HepG2 (cell line): ENCODE measurements around the gene BIRC7. TPM values are rescaled to one million over a fixed set of nuclear protein-coding genes. Genes with fewer than 3 reads are reported as not detected.

Source experiments
- ASH2L ChIP-seq: fragments of 300-600, 200-600 bp; sonication (generic); IDR thresholded peaks from 2 replicates; pipeline ENCODE4 v1.7.0; 2017; ENCODE audit warnings: low read depth, mild to moderate bottlenecking, moderate library complexity, mixed read lengths, low read length; ENCODE audit not compliant: insufficient read length
- ETV6 ChIP-seq: sonication (generic); formaldehyde crosslinking; conservative IDR thresholded peaks from 2 replicates; pipeline ENCODE4 v1.4.0; 2020; ENCODE audit warnings: missing genetic modification reagents
- HMGA1 ChIP-seq: sonication (generic); formaldehyde crosslinking; conservative IDR thresholded peaks from 2 replicates; pipeline ENCODE4 v1.4.0; 2020; ENCODE audit warnings: missing genetic modification reagents
- KDM5A ChIP-seq: fragments of 200-600 bp; sonication (generic); IDR thresholded peaks from 2 replicates; pipeline ENCODE4 v1.7.0; 2018; ENCODE audit warnings: antibody characterized with exemption, mild to moderate bottlenecking, low read length, borderline replicate concordance
- KLF13 ChIP-seq: sonication (generic); formaldehyde crosslinking; IDR thresholded peaks from 2 replicates; pipeline ENCODE4 v1.4.0; 2020; ENCODE audit warnings: mild to moderate bottlenecking, missing genetic modification reagents
- LCORL ChIP-seq, 2 experiments: fragments of 450-650 bp in 1 of 2; sonication (generic) in 1 of 2; formaldehyde crosslinking in 1 of 2; IDR thresholded peaks; 2 replicates each; pipeline versions ENCODE4 v1.5.0 to v1.6.1; 2017 to 2020; ENCODE audit warnings: antibody characterized with exemption in 1 of 2, missing genetic modification reagents in 1 of 2
- MLLT10 ChIP-seq: sonication (generic); formaldehyde crosslinking; IDR thresholded peaks from 2 replicates; pipeline ENCODE4 v1.4.0; 2020; ENCODE audit warnings: missing genetic modification reagents
- MTF2 ChIP-seq: sonication (generic); formaldehyde crosslinking; IDR thresholded peaks from 2 replicates; pipeline ENCODE4 v1.5.0; 2020; ENCODE audit warnings: missing genetic modification reagents, borderline replicate concordance
- ZBTB7B ChIP-seq: sonication (generic); formaldehyde crosslinking; IDR thresholded peaks from 2 replicates; pipeline ENCODE4 v1.4.0; 2020; ENCODE audit warnings: missing genetic modification reagents
- ZEB1 ChIP-seq: IDR thresholded peaks from 2 replicates; pipeline ENCODE4 v1.6.1; 2012; ENCODE audit warnings: mild to moderate bottlenecking, low read depth, inconsistent platforms; ENCODE audit not compliant: insufficient replicate concordance
- ZNF383 ChIP-seq: sonication (generic); formaldehyde crosslinking; IDR thresholded peaks from 2 replicates; pipeline ENCODE4 v1.4.0; 2020; ENCODE audit warnings: missing genetic modification reagents, mild to moderate bottlenecking, borderline replicate concordance
- ZNF501 ChIP-seq: sonication (generic); formaldehyde crosslinking; IDR thresholded peaks from 2 replicates; pipeline ENCODE4 v1.5.1; 2020; ENCODE audit warnings: mild to moderate bottlenecking, moderate library complexity, missing genetic modification reagents
- ZNF556 ChIP-seq: sonication (generic); formaldehyde crosslinking; IDR thresholded peaks from 2 replicates; pipeline ENCODE4 v1.4.0; 2020; ENCODE audit warnings: mild to moderate bottlenecking, missing genetic modification reagents, borderline replicate concordance
- ZNF570 ChIP-seq: sonication (generic); formaldehyde crosslinking; IDR thresholded peaks from 2 replicates; pipeline ENCODE4 v1.4.0; 2020; ENCODE audit warnings: mild to moderate bottlenecking, missing genetic modification reagents, borderline replicate concordance
- ZNF616 ChIP-seq: sonication (generic); formaldehyde crosslinking; IDR thresholded peaks from 2 replicates; pipeline ENCODE4 v1.5.0; 2020; ENCODE audit warnings: low read depth, mild to moderate bottlenecking, missing genetic modification reagents
- ZSCAN20 ChIP-seq: sonication (generic); formaldehyde crosslinking; IDR thresholded peaks from 2 replicates; pipeline ENCODE4 v1.4.0; 2020; ENCODE audit warnings: missing genetic modification reagents, mild to moderate bottlenecking, borderline replicate concordance
- polyA plus RNA-seq, 8 experiments: library from polyadenylated mRNA; depleted of rRNA in 3 of 8; stranded (reverse) in 7 of 8; unstranded in 1 of 8; fragments of >200 nt; fragmentation: Illumina TruSeq in 4 of 8; extraction: Trizol in 4 of 8; gene quantifications; 2 replicates each; pipeline versions ENCODE4 v1.2.1 to v1.2.3, GENCODE V29; 2011 to 2016; ENCODE audit warnings: low read depth in 4 of 8, missing spikeins in 1 of 8, mixed read lengths in 1 of 8; ENCODE audit not compliant: insufficient read depth in 1 of 8
- total RNA-seq, 5 experiments: library from RNA; depleted of rRNA; stranded (reverse); fragments of >200 nt; fragmentation: Illumina TruSeq; extraction: Trizol; gene quantifications; 2 replicates each; pipeline ENCODE4 v1.2.3, GENCODE V29; 2016; ENCODE audit warnings: low read depth in 1 of 5
- TF ChIP-seq, protein P1 (sequence below): sonication (generic); formaldehyde crosslinking; IDR thresholded peaks from 2 replicates; pipeline ENCODE4 v1.4.0; 2020; ENCODE audit warnings: low read depth, missing genetic modification reagents
- TF ChIP-seq, protein P2 (sequence below): sonication (generic); formaldehyde crosslinking; conservative IDR thresholded peaks from 2 replicates; pipeline ENCODE4 v1.5.0; 2020; ENCODE audit warnings: missing genetic modification reagents
- TF ChIP-seq, protein P3 (sequence below): sonication (generic); formaldehyde crosslinking; IDR thresholded peaks from 2 replicates; pipeline ENCODE4 v1.4.0; 2020; ENCODE audit warnings: missing genetic modification reagents, borderline replicate concordance
- TF ChIP-seq, protein P4 (sequence below): IDR thresholded peaks from 2 replicates; pipeline ENCODE4 v1.6.1; 2012; ENCODE audit warnings: low read depth, low read length, improper control_type of control experiment

The BIRC7 gene
- total and polyA plus RNA-seq, 2 of the 13 experiments (the other 11 are each of a cell fraction or from before 2014, with no cell fraction given), result 0.27 to 5.1 TPM

DNA sequence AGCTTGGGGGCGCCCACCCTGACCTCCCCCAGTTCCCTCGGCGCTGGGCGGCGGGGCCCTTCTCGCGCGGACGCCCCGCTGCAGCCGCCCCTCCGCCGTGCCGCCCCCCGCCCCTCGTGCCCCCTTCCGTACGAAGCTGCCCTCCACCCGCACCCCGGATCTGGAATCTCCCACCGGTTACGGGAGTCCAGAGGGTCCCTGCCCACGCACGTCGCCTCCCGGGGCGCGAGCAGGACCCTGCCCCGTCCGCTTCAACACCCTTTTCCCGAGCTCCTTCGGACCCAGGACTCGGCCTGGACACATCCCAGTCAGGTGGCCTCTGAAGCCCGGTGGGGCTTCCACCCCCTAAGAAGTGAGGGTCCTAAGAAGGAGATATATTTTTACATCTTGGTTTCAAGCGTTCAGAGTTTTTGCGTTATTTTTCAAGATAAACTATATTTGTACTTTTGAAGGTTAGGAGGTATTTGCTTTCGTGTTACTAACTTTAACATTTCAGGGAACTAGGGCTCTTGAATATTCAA lies 37.4 kb downstream of the BIRC7 start (continued):
- TF ChIP-seq, protein P1, sequence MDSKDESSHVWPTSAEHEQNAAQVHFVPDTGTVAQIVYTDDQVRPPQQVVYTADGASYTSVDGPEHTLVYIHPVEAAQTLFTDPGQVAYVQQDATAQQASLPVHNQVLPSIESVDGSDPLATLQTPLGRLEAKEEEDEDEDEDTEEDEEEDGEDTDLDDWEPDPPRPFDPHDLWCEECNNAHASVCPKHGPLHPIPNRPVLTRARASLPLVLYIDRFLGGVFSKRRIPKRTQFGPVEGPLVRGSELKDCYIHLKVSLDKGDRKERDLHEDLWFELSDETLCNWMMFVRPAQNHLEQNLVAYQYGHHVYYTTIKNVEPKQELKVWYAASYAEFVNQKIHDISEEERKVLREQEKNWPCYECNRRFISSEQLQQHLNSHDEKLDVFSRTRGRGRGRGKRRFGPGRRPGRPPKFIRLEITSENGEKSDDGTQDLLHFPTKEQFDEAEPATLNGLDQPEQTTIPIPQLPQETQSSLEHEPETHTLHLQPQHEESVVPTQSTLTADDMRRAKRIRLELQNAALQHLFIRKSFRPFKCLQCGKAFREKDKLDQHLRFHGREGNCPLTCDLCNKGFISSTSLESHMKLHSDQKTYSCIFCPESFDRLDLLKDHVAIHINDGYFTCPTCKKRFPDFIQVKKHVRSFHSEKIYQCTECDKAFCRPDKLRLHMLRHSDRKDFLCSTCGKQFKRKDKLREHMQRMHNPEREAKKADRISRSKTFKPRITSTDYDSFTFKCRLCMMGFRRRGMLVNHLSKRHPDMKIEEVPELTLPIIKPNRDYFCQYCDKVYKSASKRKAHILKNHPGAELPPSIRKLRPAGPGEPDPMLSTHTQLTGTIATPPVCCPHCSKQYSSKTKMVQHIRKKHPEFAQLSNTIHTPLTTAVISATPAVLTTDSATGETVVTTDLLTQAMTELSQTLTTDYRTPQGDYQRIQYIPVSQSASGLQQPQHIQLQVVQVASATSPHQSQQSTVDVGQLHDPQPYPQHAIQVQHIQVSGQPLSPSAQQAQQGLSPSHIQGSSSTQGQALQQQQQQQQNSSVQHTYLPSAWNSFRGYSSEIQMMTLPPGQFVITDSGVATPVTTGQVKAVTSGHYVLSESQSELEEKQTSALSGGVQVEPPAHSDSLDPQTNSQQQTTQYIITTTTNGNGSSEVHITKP (CRISPR knock-in tag), result no peak
- TF ChIP-seq ZNF570 (CRISPR knock-in tag) (0 out of 2 replicates have a peak, but pooled peaks have one; percentile 66), KDM5A (peak; percentile 61), ZEB1 (no peak), ZNF501 (CRISPR knock-in tag) (no peak), ASH2L (peak; percentile 40), ETV6 (CRISPR knock-in tag) (no peak), LCORL (IDR thresholded peaks at IDR 0.05) (no peak), LCORL (CRISPR knock-in tag; IDR thresholded peaks at IDR 0.05) (no peak), KLF13 (no peak), ZNF616 (CRISPR knock-in tag) (peak; percentile 16; the same call in 1 of the 2 replicates), ZBTB7B (CRISPR knock-in tag) (no peak), ZNF383 (0 out of 2 replicates have a peak, but pooled peaks have one; percentile 59), MLLT10 (CRISPR knock-in tag) (no peak), HMGA1 (CRISPR knock-in tag) (no peak), ZNF556 (CRISPR knock-in tag) (no peak), MTF2 (CRISPR knock-in tag) (no peak), ZSCAN20 (CRISPR knock-in tag) (peak; percentile 1; the same call in 1 of the 2 replicates)
- TF ChIP-seq, protein P2, sequence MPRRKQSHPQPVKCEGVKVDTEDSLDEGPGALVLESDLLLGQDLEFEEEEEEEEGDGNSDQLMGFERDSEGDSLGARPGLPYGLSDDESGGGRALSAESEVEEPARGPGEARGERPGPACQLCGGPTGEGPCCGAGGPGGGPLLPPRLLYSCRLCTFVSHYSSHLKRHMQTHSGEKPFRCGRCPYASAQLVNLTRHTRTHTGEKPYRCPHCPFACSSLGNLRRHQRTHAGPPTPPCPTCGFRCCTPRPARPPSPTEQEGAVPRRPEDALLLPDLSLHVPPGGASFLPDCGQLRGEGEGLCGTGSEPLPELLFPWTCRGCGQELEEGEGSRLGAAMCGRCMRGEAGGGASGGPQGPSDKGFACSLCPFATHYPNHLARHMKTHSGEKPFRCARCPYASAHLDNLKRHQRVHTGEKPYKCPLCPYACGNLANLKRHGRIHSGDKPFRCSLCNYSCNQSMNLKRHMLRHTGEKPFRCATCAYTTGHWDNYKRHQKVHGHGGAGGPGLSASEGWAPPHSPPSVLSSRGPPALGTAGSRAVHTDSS (CRISPR knock-in tag), result no peak
- TF ChIP-seq, protein P3, sequence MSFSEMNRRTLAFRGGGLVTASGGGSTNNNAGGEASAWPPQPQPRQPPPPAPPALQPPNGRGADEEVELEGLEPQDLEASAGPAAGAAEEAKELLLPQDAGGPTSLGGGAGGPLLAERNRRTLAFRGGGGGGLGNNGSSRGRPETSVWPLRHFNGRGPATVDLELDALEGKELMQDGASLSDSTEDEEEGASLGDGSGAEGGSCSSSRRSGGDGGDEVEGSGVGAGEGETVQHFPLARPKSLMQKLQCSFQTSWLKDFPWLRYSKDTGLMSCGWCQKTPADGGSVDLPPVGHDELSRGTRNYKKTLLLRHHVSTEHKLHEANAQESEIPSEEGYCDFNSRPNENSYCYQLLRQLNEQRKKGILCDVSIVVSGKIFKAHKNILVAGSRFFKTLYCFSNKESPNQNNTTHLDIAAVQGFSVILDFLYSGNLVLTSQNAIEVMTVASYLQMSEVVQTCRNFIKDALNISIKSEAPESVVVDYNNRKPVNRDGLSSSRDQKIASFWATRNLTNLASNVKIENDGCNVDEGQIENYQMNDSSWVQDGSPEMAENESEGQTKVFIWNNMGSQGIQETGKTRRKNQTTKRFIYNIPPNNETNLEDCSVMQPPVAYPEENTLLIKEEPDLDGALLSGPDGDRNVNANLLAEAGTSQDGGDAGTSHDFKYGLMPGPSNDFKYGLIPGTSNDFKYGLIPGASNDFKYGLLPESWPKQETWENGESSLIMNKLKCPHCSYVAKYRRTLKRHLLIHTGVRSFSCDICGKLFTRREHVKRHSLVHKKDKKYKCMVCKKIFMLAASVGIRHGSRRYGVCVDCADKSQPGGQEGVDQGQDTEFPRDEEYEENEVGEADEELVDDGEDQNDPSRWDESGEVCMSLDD (CRISPR knock-in tag), result no peak
- TF ChIP-seq, protein P4, sequence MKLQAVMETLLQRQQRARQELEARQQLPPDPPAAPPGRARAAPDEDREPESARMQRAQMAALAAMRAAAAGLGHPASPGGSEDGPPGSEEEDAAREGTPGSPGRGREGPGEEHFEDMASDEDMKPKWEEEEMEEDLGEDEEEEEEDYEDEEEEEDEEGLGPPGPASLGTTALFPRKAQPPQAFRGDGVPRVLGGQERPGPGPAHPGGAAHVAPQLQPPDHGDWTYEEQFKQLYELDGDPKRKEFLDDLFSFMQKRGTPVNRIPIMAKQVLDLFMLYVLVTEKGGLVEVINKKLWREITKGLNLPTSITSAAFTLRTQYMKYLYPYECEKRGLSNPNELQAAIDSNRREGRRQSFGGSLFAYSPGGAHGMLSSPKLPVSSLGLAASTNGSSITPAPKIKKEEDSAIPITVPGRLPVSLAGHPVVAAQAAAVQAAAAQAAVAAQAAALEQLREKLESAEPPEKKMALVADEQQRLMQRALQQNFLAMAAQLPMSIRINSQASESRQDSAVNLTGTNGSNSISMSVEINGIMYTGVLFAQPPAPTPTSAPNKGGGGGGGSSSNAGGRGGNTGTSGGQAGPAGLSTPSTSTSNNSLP, result no peak
